Neural cell (in vitro differentiated cells): ENCODE data around the gene TMEM235. TPM values are rescaled to one million over a fixed set of nuclear protein-coding genes. Genes with fewer than 3 reads are reported as not detected.

Experiments
- H2AFZ ChIP-seq: fragments of 200-600, 300-800 bp; sonication (generic), shearing (Covaris generic); 2 replicates; pipeline ENCODE4 v1.6.0; 2014; ENCODE audit warnings: low read depth, mild to moderate bottlenecking, antibody characterized with exemption, low read length, moderate library complexity
- H3F3A ChIP-seq: fragments of 200-600 bp; shearing (Covaris generic); 2 replicates; pipeline ENCODE4 v1.6.1; 2016; ENCODE audit warnings: mild to moderate bottlenecking, moderate library complexity, mixed read lengths, antibody characterized with exemption, low read length; ENCODE audit not compliant: insufficient read depth, poor library complexity, severe bottlenecking
- H3K27ac ChIP-seq: fragments of 200-600, 300-800 bp; sonication (generic), shearing (Covaris generic); 2 replicates; pipeline ENCODE4 v1.5.1; 2014; ENCODE audit warnings: mild to moderate bottlenecking, low read length, moderate library complexity
- H3K27me3 ChIP-seq: fragments of 300-800, 200-600 bp; sonication (generic), shearing (Covaris generic); 2 replicates; pipeline ENCODE4 v1.6.0; 2014; ENCODE audit warnings: mild to moderate bottlenecking, low read depth, low read length, moderate library complexity; ENCODE audit not compliant: insufficient read depth
- H3K36me3 ChIP-seq: fragments of 300-800, 200-600 bp; sonication (generic), shearing (Covaris generic); 2 replicates; pipeline ENCODE4 v1.5.1; 2014; ENCODE audit warnings: mild to moderate bottlenecking, antibody characterized with exemption, low read length, moderate library complexity; ENCODE audit not compliant: insufficient read depth
- H3K4me2 ChIP-seq: fragments of 300-800, 200-600 bp; sonication (generic), shearing (Covaris generic); 2 replicates; pipeline ENCODE4 v1.6.0; 2014; ENCODE audit warnings: mild to moderate bottlenecking, low read length
- H3K4me3 ChIP-seq: fragments of 300-800, 200-600 bp; sonication (generic), shearing (Covaris generic); 2 replicates; pipeline ENCODE4 v1.5.1; 2014; ENCODE audit warnings: mild to moderate bottlenecking, low read length, moderate library complexity
- H3K79me2 ChIP-seq: fragments of 200-600 bp; shearing (Covaris generic); replicated peaks from 2 replicates; pipeline ENCODE4 v1.6.0; 2014; ENCODE audit warnings: mild to moderate bottlenecking, low read length, moderate library complexity; ENCODE audit not compliant: insufficient read depth
- H3K9ac ChIP-seq: fragments of 300-800, 200-600 bp; sonication (generic), shearing (Covaris generic); 2 replicates; pipeline ENCODE4 v1.6.1; 2016; ENCODE audit warnings: mild to moderate bottlenecking, low read length, mixed read lengths
- H3K9me2 ChIP-seq: fragments of 200-600 bp; shearing (Covaris generic); 2 replicates; pipeline ENCODE4 v1.6.1; 2016; ENCODE audit warnings: mild to moderate bottlenecking, low read length, mixed read lengths; ENCODE audit not compliant: insufficient read depth
- H3K9me3 ChIP-seq: fragments of 200-600, 300-800 bp; sonication (generic), shearing (Covaris generic); 2 replicates; pipeline ENCODE4 v1.6.1; 2016; ENCODE audit warnings: mild to moderate bottlenecking, mixed run types, low read length, moderate library complexity, mixed read lengths
- H4K20me1 ChIP-seq: fragments of 200-600 bp; shearing (Covaris generic); 2 replicates; pipeline ENCODE4 v1.6.1; 2016; ENCODE audit warnings: mild to moderate bottlenecking, mixed run types; ENCODE audit not compliant: insufficient read depth
- EP300 ChIP-seq: fragments of 450-650 bp; conservative IDR thresholded peaks from 2 replicates; pipeline ENCODE4 v1.6.1; 2014; ENCODE audit warnings: antibody characterized with exemption, mild to moderate bottlenecking, moderate library complexity; ENCODE audit not compliant: poor library complexity, severe bottlenecking
- EZH2 ChIP-seq: fragments of 200-600, 300-800 bp; shearing (Covaris generic), sonication (generic); IDR thresholded peaks from 2 replicates; pipeline ENCODE4 v1.6.1; 2014; ENCODE audit warnings: antibody characterized with exemption, low read length, borderline replicate concordance, mild to moderate bottlenecking; ENCODE audit not compliant: insufficient read depth, poor library complexity, severe bottlenecking
- MXI1 ChIP-seq: fragments of 450-650 bp; conservative IDR thresholded peaks from 2 replicates; pipeline ENCODE4 v1.6.1; 2014; ENCODE audit warnings: antibody characterized with exemption, mild to moderate bottlenecking; ENCODE audit not compliant: poor library complexity, severe bottlenecking
- POLR2AphosphoS5 ChIP-seq: IDR thresholded peaks from 2 replicates; pipeline ENCODE4 v1.6.1; 2012
- RAD21 ChIP-seq: fragments of 450-650 bp; conservative IDR thresholded peaks from 2 replicates; pipeline ENCODE4 v1.6.1; 2014; ENCODE audit warnings: antibody characterized with exemption, mild to moderate bottlenecking, moderate library complexity
- SMC3 ChIP-seq: fragments of 450-650 bp; conservative IDR thresholded peaks from 2 replicates; pipeline ENCODE4 v1.6.1; 2014; ENCODE audit warnings: antibody characterized with exemption, mild to moderate bottlenecking, moderate library complexity; ENCODE audit not compliant: poor library complexity
- TAF1 ChIP-seq: IDR thresholded peaks from 2 replicates; pipeline ENCODE4 v1.6.1; 2012; ENCODE audit warnings: low read depth
- polyA plus RNA-seq: library from polyadenylated mRNA; depleted of rRNA; stranded (reverse); fragments of >200 nt; gene quantifications from 2 replicates; pipeline ENCODE4 v1.2.3, GENCODE V29; 2014
- TF ChIP-seq, protein P1 (sequence below): fragments of 450-650 bp; IDR thresholded peaks from 2 replicates; pipeline ENCODE4 v1.5.1; 2014; ENCODE audit warnings: antibody characterized with exemption, mild to moderate bottlenecking, moderate library complexity; ENCODE audit not compliant: poor library complexity, severe bottlenecking
- TF ChIP-seq, protein P2 (sequence below): IDR thresholded peaks from 2 replicates; pipeline ENCODE4 v1.6.1; 2012; ENCODE audit warnings: borderline replicate concordance

The TMEM235 gene
- polyA plus RNA-seq, 1 donor from 2014 or later = not detected

GRCh38 chr17:78184868-78185267, 46.6 kb upstream of the TMEM235 start:
- Histone ChIP-seq H3K27ac (no peak overlapping the region), H3F3A (no peaks in the 10 kb centered on the region), H3K36me3 (no peaks in the 10 kb centered on the region), H3K9me3 (no peaks in the 10 kb centered on the region), H3K4me3 (no peak overlapping the region), H2AFZ (no peak overlapping the region), H3K9me2 (no peaks in the 10 kb centered on the region), H4K20me1 (no peaks in the 10 kb centered on the region), H3K27me3 (no peaks in the 10 kb centered on the region), H3K4me2 (no peak overlapping the region), H3K79me2 (peaks cover 4% of the 10 kb centered on the region), H3K9ac (no peak overlapping the region)
- TF ChIP-seq EP300 (no peak), RAD21 (no peak), SMC3 (no peak), EZH2 (no peak), MXI1 (no peak), TAF1 (no peak), POLR2AphosphoS5 (no peak)
- TF ChIP-seq, protein P1, sequence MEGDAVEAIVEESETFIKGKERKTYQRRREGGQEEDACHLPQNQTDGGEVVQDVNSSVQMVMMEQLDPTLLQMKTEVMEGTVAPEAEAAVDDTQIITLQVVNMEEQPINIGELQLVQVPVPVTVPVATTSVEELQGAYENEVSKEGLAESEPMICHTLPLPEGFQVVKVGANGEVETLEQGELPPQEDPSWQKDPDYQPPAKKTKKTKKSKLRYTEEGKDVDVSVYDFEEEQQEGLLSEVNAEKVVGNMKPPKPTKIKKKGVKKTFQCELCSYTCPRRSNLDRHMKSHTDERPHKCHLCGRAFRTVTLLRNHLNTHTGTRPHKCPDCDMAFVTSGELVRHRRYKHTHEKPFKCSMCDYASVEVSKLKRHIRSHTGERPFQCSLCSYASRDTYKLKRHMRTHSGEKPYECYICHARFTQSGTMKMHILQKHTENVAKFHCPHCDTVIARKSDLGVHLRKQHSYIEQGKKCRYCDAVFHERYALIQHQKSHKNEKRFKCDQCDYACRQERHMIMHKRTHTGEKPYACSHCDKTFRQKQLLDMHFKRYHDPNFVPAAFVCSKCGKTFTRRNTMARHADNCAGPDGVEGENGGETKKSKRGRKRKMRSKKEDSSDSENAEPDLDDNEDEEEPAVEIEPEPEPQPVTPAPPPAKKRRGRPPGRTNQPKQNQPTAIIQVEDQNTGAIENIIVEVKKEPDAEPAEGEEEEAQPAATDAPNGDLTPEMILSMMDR = no peak
- TF ChIP-seq, protein P2, sequence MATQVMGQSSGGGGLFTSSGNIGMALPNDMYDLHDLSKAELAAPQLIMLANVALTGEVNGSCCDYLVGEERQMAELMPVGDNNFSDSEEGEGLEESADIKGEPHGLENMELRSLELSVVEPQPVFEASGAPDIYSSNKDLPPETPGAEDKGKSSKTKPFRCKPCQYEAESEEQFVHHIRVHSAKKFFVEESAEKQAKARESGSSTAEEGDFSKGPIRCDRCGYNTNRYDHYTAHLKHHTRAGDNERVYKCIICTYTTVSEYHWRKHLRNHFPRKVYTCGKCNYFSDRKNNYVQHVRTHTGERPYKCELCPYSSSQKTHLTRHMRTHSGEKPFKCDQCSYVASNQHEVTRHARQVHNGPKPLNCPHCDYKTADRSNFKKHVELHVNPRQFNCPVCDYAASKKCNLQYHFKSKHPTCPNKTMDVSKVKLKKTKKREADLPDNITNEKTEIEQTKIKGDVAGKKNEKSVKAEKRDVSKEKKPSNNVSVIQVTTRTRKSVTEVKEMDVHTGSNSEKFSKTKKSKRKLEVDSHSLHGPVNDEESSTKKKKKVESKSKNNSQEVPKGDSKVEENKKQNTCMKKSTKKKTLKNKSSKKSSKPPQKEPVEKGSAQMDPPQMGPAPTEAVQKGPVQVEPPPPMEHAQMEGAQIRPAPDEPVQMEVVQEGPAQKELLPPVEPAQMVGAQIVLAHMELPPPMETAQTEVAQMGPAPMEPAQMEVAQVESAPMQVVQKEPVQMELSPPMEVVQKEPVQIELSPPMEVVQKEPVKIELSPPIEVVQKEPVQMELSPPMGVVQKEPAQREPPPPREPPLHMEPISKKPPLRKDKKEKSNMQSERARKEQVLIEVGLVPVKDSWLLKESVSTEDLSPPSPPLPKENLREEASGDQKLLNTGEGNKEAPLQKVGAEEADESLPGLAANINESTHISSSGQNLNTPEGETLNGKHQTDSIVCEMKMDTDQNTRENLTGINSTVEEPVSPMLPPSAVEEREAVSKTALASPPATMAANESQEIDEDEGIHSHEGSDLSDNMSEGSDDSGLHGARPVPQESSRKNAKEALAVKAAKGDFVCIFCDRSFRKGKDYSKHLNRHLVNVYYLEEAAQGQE = no peak

GRCh38 chr17:78185981-78186691, 45.3 kb upstream of the TMEM235 start:
- H2AFZ ChIP-seq = no peak overlapping the region

More at GRCh38 chr17:78185981-78186691, 45.3 kb upstream of the TMEM235 start:
- Histone ChIP-seq H3F3A (no peaks in the 10 kb centered on the region), H3K9ac (no peak overlapping the region), H3K27ac (no peak overlapping the region), H3K27me3 (no peaks in the 10 kb centered on the region), H3K36me3 (no peaks in the 10 kb centered on the region), H3K4me3 (no peak overlapping the region), H4K20me1 (no peaks in the 10 kb centered on the region), H3K79me2 (peaks cover 4% of the 10 kb centered on the region), H3K9me2 (no peaks in the 10 kb centered on the region), H3K9me3 (no peaks in the 10 kb centered on the region), H3K4me2 (no peak overlapping the region)
- TF ChIP-seq POLR2AphosphoS5 (no peak), MXI1 (no peak), SMC3 (no peak), TAF1 (no peak), EP300 (no peak), EZH2 (no peak), RAD21 (no peak)
- TF ChIP-seq, protein P2 = no peak
- TF ChIP-seq, protein P1 = no peak
